Limb (tissue), 2 donors: Measurements from ENCODE around the gene AOC3.
"Not testable (repeated sequence)": the region's sequence is repeated elsewhere in the genome, so short reads cannot be mapped to it uniquely, and the experiment has no call there.

Source experiments
- DNase-seq, 2 donors: peaks; one replicate each; pipeline ENCODE4 v3.0.0-alpha.2; 2016; ENCODE audit errors: extremely low spot score in 2 of 2

AOC3 gene

GRCh38 chr17:42866216-42866615 lies 15.2 kb downstream of the AOC3 start:
- no peak for DNase-seq

DNA sequence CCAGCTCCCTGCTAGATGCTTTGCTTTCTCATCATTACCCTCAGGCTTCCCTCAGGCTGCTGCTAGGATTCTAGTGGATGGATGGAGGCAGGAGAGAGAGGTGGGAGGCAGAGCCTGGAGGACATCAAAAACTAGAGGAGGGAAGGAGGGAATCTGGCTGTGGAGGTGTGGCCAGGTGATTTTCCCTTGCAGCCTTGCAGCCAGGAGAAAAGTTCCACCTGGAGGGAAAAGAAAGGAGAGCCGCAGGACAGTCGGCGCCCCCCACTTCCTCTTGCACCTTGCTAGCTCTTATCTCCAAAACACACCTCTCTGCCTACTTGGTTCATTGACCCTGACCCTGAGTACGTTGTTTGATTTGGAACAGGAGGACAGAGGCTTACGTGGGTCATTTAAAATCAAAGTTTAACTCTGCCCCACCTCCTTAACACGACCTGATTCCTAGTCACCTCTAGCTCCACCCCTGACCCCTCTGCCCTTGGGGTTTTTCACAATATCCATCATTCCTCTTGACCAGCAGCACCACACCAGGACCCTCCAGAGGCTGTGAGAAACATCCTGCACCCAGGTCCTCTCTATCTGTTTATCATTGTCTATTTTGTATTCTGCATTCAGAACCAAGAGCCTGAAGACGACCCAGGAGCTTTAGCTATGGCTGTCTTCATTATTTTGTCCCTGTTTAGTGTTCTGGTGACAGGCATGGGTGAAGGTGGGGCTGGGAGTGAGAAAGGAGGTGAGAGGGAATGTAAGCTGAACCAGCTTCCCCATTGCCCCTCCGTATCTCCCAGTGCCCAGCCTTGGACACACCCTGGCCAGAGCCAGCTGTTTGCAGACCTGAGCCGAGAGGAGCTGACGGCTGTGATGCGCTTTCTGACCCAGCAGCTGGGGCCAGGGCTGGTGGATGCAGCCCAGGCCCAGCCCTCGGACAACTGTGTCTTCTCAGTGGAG lies 15.9 kb downstream of the AOC3 start:
- DNase-seq, result no peak

GRCh38 chr17:42867694-42868261 lies 16.8 kb downstream of the AOC3 start:
- not testable (repeated sequence) for DNase-seq

DNA sequence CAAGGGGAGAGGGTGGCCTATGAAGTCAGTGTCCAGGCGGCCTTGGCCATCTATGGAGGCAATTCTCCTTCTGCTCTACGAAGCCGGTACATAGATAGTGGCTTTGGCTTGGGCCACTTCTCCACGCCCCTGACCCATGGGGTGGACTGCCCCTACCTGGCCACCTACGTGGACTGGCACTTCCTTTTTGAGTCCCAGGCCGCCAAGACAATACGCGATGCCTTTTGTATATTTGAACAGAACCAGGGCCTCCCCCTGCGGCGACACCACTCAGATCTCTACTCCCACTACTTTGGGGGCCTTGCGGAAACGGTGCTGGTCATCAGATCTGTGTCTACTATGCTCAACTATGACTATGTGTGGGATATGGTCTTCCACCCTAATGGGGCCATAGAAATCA lies 17.3 kb downstream of the AOC3 start:
- no peak for DNase-seq

DNA sequence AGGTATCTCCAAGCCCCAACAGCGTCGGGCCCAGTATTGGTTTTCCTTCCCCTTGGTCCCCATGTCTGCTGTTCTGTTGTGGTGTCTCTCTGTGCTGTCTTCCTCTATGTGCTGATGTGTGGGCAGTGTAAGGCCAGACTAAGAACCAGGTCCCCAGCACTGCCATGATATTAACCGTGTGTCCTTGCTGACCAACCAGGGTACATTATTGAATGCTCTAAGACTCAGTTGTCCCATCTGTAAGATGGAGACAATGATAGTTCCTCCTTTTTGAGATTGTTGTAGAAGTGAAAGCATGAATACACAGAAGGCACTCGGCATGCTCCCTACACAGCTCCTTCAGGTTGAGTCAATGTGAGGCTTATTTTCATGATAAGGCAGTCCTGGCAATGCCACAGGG lies 20.6 kb downstream of the AOC3 start:
- no peak for DNase-seq

- no peak for DNase-seq
Observed at GRCh38 chr17:42872251-42872965, 21.4 kb downstream of the AOC3 start.

- DNase-seq, result no peak
Observed at GRCh38 chr17:42873315-42873714, 22.3 kb downstream of the AOC3 start.

DNA sequence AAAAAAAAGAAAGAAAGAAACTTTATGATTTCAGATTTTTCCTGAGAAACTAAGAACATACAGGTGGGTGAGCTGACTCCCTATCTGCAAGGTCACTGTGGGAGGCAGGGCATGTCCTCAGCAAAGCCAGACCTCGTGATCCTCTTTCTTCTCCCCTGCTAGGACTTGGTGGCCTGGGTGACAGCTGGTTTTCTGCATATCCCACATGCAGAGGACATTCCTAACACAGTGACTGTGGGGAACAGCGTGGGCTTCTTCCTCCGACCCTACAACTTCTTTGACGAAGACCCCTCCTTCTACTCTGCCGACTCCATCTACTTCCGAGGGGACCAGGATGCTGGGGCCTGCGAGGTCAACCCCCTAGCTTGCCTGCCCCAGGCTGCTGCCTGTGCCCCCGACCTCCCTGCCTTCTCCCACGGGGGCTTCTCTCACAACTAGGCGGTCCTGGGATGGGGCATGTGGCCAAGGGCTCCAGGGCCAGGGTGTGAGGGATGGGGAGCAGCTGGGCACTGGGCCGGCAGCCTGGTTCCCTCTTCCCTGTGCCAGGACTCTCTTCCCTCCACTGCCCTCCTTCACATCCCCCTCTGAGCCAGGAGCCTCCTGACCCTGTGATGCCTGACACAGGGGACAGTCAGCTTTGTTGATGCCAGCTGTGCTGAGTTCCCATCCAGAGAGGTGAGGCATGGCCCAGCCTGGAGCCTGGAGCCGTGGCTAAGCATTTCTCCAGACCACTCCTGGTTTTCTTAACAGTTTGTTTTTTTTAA lies 23.1 kb downstream of the AOC3 start:
- DNase-seq, result not testable (repeated sequence)

DNA sequence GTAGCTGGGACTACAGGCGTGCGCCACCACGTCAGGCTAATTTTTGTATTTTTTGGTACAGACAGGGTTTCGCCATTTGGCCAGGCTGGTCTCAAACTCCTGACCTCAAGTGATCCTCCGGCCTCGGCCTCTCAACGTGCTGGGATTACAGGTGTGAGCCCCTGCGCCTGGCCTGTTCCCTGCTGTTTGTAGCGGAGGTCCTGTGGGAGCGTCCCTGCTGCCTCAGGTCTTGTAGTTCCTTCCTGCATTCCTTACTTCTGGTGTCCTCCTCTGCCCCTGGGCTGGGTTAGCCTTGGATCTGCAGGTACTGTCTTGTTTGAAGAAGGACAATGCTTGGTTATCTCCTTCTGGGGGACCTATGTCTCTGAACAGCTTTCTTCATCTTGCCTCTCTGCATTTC lies 26.0 kb downstream of the AOC3 start:
- DNase-seq, result no peak

DNA sequence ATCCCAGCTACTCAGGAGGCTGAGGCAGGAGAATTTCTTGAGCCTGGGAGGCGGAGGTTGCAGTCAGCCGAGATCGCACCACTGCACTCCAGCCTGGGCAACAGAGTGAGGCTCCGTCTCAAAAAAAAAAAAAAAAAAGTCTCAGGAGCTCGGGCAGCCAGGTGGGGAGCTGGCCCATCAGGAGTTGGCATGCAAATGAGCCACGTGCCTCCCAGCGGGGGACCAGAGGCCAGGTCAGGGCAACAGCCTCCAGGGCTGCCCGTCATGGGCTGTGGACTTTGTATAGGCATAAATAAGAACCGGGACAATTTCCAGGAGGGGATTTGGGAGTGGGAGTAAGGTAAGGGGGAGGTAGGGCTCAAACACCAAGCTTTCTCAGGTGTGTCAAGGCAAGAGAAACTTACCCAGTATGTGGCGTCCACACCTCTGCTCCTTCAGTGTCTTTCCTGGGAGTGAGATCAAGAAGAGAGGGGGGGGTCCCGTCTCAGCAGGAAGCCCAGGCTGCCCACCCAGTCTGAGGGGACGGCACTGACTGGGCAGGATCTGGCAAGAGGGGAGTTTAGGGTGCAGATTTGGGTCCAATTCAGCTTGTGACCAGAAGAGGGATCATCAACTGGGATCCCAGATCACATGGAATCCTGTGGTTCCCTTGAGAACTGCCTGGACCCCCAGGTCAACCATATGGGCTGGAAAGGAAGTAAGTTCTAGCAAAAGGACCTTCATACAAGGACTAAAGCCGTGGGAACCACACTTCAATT lies 27.3 kb downstream of the AOC3 start:
- no peak for DNase-seq

DNA sequence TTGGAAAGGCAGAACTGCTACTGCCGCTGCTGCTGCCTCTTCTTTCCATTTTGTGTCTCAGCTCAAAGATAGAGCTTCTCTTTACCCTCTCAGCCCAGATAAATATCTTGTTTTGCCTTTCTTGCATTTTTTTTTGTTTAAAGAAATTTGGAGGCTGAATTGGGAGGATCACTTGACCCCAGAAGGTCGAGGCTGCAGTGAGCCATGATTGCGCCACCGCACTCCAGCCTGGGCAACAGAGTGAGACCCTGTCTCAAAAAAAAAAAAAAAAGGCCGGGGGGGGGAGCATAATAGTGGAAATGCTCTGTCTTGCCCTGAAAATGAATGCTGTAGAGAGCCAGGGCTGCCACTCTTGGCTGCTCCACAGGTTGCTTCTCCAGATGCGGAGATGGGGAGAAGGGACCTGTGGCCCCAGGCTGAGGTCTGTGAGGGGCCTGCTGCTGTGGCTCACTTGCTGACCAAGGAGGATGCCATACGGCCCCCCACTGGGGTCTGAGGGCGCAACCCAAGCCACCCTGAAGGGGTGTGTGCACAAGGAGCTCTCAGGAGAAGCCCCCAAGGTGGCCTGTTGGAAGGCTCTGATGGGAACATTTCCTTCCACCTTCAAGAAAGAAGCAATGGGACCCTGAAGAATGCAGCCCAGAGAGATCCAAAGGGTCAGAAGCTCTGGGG lies 28.1 kb downstream of the AOC3 start:
- no peak for DNase-seq

DNA sequence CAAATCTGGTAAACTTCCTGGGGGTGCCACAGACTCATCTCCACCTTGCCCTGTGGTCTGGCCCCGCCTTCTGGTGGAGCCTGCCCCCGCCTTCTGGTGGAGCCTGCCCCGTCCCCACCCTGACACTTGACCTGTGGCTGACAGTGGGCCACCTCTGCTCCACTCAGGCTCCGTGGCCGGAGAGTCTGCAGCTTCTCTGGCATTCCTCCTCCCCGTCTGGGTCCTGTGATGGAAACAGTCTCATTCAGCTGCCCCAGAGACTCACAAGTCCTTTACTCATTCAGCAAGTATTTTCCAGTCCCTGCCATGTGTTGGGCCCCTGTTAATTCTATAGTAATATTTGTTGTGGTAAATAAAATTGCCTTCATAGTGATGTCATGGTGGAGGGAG lies 28.6 kb downstream of the AOC3 start:
- no peak for DNase-seq

DNA sequence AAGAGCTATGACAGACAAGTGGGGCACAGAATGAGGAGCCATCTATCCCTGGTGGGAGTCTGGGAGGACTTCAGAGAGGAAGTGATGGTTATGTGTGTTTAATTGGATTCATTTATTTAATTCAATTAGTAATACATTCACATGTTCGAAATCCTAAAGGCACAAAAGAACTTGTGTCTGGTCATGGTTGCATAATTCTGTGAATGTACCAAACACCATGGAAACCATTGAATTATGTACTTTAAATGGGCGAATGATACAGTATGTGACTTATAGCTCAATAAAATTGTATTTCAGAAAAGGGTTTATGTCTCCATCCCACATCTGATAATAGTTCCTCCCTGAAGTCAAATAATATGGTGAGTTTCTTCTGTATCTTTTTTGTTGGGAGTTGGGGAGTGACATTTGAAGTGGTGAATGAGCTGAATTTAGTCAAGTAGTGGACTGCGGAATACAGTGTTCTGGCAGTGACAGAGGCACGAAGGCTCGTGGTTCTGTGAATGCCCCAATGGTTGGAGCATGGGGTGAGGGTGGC lies 29.8 kb downstream of the AOC3 start:
- DNase-seq, result no peak

- not testable (repeated sequence) for DNase-seq
Observed at GRCh38 chr17:42881706-42882105, 30.7 kb downstream of the AOC3 start.

DNA sequence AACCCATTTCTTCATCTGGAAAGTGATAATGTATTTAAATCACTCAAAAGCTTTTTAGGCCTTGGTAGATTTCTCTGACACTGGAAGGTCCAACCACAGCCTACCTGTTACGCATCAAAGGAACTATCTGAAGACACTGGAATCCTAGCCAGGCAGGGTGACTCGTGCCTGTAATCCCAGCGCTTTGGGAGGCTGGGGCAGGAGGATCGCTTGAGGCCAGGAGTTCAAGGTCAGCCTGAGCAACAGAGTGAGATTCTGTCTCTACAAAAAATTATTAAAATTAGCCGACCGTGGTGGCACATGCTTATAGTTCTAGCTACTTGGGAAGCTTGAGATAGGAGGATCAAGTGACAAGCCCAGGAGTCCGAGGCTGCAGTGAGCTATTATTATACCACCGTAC lies 31.2 kb downstream of the AOC3 start:
- no peak for DNase-seq

DNA sequence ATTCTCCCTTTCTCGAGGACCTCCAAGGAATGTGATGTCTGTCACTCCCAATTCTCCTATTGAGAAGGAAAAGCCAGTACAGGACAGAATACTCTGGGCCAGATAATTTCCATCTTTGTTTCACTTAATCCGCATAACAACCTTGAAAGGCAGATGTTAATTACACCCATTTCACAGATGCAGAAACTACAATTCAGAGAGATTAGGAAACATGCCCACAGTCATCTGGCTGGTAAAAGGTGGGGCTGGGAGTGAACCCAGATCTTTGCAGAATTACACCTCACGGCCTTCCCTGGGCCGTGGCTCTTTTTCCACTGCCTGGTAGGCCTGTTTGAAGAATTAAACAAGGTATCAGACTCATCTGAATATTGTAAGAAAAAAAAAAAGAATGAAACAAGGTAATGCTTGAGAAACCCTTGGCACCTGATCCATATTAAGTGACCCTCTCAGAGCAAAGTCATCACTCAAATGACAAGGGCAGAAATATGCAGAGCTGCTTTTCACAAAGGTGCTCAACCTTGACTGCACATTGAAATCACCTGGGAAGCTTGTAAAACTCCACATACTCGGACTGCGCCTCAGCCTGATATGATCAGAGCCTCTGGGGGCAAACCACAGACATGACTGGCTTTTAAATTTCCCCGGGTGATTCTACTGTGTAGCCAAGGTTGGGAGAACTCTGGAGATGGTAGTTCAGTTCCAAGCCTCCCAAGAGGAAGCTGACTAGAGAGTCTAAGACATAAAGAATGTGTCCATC lies 33.0 kb downstream of the AOC3 start:
- DNase-seq, result no peak

DNA sequence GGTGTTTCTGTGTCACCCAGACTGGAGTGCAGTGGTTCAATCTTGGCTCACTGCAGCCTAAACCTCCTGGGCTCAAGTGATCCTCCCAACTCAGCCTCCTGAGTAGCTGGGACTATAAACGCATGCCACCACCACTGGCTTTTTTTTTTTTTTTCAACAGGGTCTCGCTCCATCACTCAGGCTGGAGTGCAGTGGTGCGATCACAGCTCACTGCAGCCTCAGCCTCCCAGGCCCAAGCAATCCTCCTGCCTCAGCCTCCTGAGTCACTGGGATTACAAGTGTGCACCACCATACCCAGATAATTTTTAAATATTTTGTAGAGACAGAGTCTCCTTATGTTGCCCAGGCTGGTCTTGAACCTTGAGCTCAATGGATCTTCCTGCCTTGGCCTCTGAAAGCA lies 34.8 kb downstream of the AOC3 start:
- DNase-seq, result not testable (repeated sequence)

DNA sequence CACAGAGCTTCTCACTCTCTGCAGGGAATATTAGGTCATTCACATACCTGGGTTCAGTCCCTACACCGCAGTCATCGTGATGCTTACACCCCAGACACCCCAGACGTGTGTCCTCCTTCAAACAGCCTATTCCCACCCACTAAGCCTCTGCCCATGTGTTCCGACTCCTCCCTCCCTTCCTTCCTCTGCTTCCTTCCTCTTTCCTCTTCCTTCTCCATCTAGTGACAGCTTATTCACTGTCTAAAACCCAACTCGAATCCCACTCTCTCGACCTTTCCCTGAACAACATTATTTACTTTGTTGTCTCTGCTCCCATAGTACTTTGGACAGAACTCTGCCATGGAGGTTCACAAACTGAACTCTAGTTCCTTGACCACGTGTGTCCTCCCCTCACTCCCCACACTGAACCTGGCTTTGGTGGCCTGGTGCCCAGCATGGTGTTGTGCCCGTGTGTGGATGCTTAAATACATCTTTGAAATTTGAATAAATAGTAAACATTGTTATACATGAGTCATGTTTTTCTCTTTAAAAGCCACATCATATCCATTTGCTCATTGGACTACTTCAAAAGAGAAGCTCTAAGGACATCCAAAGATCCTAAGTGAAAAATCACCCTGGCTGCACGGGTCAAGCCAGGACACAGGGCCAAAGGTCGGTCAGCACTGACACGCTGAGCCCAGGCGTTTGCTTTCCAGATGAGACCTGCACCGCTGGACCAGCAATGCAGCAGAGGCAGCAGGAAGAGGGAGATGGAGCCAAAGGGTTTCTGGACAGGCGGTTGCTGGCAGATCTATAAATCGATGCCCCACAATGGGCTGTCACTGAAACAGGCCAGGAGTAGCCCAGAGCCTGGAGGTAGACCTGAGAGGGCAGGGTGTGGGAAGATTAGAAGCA lies 35.5 kb downstream of the AOC3 start:
- no peak for DNase-seq
